ENCODE results near the gene CFAP91.
"Not testable (repeated sequence)": the region's sequence is repeated elsewhere in the genome, so short reads cannot be mapped to it uniquely, and the experiment has no call there.

Gene CFAP91

GRCh38 chr3:119677641-119677934 lies 25.2 kb upstream of the CFAP91 start:
- no peak for DNase-seq (ENCODE audit: low read depth)

GRCh38 chr3:119678209-119678608 lies 24.6 kb upstream of the CFAP91 start:
- not testable (repeated sequence) for DNase-seq (ENCODE audit: low read depth)

DNA sequence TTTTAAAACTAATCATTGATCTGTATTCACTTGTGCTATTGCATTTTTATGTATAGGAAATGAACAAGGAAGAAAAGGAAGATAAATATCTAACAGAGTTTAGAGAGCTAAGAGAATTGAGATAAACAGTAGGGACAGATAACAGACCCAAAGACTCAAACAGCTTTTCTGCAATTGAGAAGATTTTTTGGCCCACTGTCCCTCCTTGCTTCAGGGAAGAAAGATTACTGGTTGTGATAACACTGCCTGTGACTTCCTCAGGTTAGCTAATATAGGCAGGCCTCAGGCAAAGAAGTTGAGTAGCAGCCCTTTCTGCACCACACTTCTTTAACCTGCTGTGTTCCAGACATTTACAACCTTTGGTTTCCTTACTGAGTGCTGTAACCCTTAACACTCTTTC lies 22.9 kb upstream of the CFAP91 start:
- no peak for DNase-seq (ENCODE audit: low read depth)

GRCh38 chr3:119681279-119681678 lies 21.5 kb upstream of the CFAP91 start:
- DNase-seq (ENCODE audit: low read depth), result no peak

GRCh38 chr3:119683421-119683820 lies 19.4 kb upstream of the CFAP91 start:
- no peak for DNase-seq (ENCODE audit: low read depth)

- no peak for DNase-seq (ENCODE audit: low read depth)
Measured at GRCh38 chr3:119690043-119690656, 12.7 kb upstream of the CFAP91 start.

DNA sequence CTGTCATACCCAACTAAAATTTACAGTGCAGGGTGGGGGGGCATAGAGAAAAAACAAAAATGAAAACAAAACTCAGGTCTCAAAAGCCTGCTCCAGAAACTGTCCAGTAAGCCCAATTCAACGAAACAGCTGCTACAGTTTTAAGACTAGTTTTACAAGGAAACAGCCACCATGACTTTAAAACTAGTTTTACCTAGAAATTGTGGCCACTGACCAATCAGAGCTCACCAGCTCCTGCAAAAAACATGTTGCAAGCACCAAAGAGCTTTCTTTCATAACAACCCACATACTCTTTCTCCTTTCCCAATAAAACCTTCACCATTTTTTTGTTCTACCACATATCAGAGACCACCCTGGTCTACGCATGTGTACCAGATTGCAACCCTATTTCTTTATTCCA lies 7.3 kb upstream of the CFAP91 start:
- DNase-seq (ENCODE audit: low read depth), result no peak

DNA sequence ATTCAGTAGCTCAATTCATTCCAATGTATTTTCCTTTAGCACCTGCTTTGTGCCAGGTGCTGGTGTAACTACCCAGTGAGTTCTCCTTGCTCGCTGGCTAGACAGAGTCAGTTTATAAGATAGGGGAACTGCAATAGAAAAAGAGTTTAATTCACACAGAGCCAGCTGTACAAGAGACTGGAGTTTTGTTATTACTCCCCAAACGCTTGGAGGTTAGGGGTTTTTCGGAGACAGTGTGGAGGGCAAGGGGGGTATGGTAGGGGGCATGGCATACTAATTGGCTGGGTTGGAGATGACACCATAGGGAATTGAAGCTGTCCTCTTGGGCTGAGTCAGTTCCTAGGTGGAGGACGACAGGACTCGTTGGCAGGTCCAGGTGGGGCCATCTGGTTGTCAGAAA lies 5.4 kb upstream of the CFAP91 start:
- no peak for DNase-seq (ENCODE audit: low read depth)

DNA sequence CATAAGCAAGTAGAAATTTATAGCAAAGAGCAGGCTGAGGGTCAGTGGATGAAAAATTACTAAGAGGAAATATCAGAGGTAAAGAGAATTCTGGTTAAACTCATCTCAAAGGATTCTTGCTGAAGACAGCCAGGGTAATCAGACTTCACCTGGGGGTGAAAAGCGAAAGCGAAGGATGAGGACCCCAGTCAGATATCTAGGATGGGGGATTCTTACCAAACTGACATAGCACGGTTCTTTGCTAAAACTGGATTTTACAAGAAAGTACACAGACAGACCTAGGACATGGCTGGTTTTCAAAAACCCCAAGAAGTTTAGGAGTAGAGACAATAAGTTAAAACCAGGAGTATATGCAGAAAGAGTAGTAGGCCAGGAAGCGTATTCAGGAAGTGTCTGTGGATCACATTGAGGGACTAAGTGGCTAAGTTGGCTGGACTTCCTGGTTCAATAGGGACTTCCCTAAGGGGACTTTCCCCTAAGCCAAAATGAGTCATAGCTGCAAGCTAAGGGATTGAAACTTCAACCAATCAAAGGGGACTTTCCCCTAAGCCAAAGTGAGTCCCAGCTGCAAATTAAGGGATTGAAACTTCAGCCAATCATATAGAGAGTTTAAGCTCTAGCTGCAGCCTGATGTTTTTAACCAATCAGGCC lies 2.4 kb upstream of the CFAP91 start:
- DNase-seq (ENCODE audit: low read depth), result no peak

DNA sequence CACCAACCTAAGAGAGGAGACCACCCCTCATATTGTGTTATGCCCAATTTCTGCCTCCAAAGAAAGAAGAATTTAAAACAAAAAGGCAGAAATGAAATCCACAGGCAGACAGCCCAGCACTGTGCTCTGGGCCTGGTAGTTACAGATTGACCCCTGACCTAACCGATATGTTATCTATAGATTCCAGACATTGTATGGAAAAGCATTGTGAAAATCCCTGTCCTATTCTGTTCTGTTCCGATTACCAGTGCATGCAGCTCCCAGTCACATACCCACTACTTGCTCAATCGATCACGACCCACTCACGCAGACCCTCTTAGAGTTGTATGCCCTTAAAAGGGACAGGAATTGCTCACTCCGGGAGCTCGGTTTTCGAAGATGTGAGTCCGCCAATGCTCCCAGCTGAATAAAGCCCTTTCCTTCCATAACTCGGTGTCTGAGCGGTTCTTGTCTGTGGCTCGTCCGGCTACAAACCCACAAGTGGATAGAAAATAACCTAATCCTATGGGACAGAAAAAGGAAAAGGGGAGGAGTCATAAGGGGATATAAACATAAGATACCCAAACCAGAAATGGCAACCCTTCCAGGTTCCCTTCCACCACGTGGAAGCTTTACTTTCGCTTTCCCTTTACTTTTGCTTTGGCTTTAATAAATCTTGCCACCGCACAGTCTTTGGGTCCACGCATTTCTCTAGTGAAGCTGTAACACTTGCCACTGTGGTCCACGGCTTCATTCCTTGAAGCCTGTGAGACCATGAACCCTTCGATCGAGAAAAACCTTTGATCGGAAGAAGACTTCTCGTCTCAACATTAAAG lies 1.7 kb upstream of the CFAP91 start:
- DNase-seq (ENCODE audit: low read depth), result no peak

GRCh38 chr3:119703820-119704531 lies 1.2 kb downstream of the CFAP91 start:
- DNase-seq (ENCODE audit: low read depth), result no peak

- DNase-seq (ENCODE audit: low read depth), result no peak
Measured at GRCh38 chr3:119715105-119715504, 12.3 kb downstream of the CFAP91 start.

- no peak for DNase-seq (ENCODE audit: low read depth)
Measured at GRCh38 chr3:119716998-119717397, 14.2 kb downstream of the CFAP91 start.

GRCh38 chr3:119717520-119717919 lies 14.7 kb downstream of the CFAP91 start:
- no peak for DNase-seq (ENCODE audit: low read depth)

DNA sequence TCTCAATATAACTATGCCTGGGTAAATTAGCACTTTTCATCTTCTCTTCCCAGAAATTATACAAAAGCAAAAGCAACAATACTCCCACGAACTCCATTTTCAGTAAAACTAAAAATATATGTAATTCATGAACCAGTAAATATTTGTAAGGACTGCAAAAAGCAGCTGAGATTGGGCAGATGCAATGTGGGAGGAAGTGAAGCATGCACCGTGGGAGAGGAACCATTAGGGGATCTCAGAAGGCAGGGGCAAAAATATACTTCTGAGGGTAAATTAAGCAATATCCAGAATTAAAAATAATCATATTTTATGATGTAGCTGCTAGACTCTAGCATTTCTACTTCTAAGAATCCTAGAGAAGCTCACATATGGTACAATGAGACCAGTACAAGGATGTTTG lies 20.2 kb downstream of the CFAP91 start:
- no peak for DNase-seq (ENCODE audit: low read depth)

GRCh38 chr3:119726909-119727308 lies 24.1 kb downstream of the CFAP91 start:
- DNase-seq (ENCODE audit: low read depth), result no peak

DNA sequence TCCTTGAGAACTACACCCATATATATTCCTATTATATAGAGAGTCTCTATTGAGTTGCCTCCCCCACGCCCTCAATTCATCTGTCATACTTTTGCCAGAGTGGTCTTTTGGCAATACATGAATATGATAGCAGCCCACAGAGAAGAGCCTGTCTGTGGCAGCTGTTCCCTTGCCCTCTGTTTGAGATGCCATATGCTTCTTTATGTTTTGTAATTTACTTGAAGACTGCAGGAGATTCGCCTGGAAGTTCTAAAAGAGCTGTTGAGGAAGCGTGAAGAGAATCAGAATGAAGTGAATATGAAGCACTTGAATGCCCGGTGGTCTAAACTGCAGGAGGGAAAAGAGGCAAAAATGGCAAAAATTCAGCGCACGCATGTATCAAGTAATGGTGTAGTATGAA lies 27.2 kb downstream of the CFAP91 start:
- DNase-seq (ENCODE audit: low read depth), result no peak

GRCh38 chr3:119731560-119732343 lies 28.9 kb downstream of the CFAP91 start:
- no peak for DNase-seq (ENCODE audit: low read depth)

DNA sequence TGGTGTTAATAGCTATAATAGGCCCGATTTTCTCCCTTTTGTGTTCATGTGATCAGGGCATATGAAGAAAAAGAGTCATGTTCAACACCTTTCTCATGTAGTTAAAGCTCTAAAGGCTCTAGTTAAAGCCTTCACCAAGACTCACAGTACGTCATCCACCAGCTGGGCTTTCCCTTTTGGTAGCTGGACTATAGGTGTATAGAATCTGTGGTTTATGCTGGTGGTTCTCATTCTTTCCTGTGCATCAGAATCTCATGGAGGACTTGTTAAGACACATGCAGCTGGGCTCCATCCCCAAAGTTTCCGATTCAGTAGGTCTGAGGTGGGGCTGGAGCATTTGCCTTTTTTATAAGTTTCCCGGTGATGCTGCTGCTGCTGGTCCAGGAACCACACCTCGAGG lies 31.0 kb downstream of the CFAP91 start:
- DNase-seq (ENCODE audit: low read depth), result no peak

GRCh38 chr3:119738741-119739140 lies 35.9 kb downstream of the CFAP91 start:
- DNase-seq (ENCODE audit: low read depth), result no peak

- DNase-seq (ENCODE audit: low read depth), result no peak
Measured at GRCh38 chr3:119741657-119742590, 39.1 kb downstream of the CFAP91 start.
